Measurements from ENCODE around the gene PRKAG2.

PRKAG2 gene

GRCh38 chr7:151900591-151900985 is 23.7 kb upstream of the PRKAG2 start:
- no peak for DNase-seq

- DNase-seq, result no peak
Observed at GRCh38 chr7:151899513-151900360, 22.8 kb upstream of the PRKAG2 start.

- DNase-seq, result no peak
Observed at GRCh38 chr7:151897951-151898686, 21.2 kb upstream of the PRKAG2 start.

GRCh38 chr7:151897161-151897731 is 20.3 kb upstream of the PRKAG2 start:
- no peak for DNase-seq

- DNase-seq, result no peak
Observed at GRCh38 chr7:151896486-151896885, 19.6 kb upstream of the PRKAG2 start.

GRCh38 chr7:151896086-151896485 is 19.2 kb upstream of the PRKAG2 start:
- no peak for DNase-seq

- no peak for DNase-seq
Observed at GRCh38 chr7:151895631-151896031, 18.7 kb upstream of the PRKAG2 start.

- no peak for DNase-seq
Observed at GRCh38 chr7:151895008-151895630, 18.2 kb upstream of the PRKAG2 start.

- DNase-seq, result no peak
Observed at GRCh38 chr7:151894111-151895007, 17.4 kb upstream of the PRKAG2 start.

GRCh38 chr7:151893405-151893923 is 16.5 kb upstream of the PRKAG2 start:
- DNase-seq, result no peak

- no peak for DNase-seq
Observed at GRCh38 chr7:151891753-151892152, 14.8 kb upstream of the PRKAG2 start.

- DNase-seq, result no peak
Observed at GRCh38 chr7:151891182-151891581, 14.3 kb upstream of the PRKAG2 start.

- no peak for DNase-seq
Observed at GRCh38 chr7:151890355-151891004, 13.6 kb upstream of the PRKAG2 start.

- no peak for DNase-seq
Observed at GRCh38 chr7:151889406-151890354, 12.8 kb upstream of the PRKAG2 start.

- no peak for DNase-seq
Observed at GRCh38 chr7:151888079-151889067, 11.5 kb upstream of the PRKAG2 start.

GRCh38 chr7:151886783-151887182 is 9.9 kb upstream of the PRKAG2 start:
- DNase-seq, result no peak

GRCh38 chr7:151885202-151885580 is 8.3 kb upstream of the PRKAG2 start:
- no peak for DNase-seq

GRCh38 chr7:151884312-151885201 is 7.6 kb upstream of the PRKAG2 start:
- DNase-seq, result no peak

Data from activated CD4-positive, CD25-positive, alpha-beta regulatory T cell (primary cell).